CD4-positive, CD25-positive, alpha-beta regulatory T cell (primary cell): ENCODE data around the gene POC1A. TPM values are rescaled to one million over a fixed set of nuclear protein-coding genes. Genes with fewer than 3 reads are reported as not detected.

Source experiments
- ATAC-seq, 2 donors: fragments of 150-1000 bp; cut with Tn5 transposase; one replicate each; pipeline ENCODE4 v1.10.0; 2021; ENCODE audit warnings: low read depth in 2 of 2, moderate number of reproducible peaks in 2 of 2, moderate library complexity in 1 of 2
- DNase-seq, 3 donors: peaks; one replicate each; pipeline versions ENCODE4 v3.0.0 to v3.0.0-alpha.2; 2012 to 2022; ENCODE audit warnings: mixed read lengths in 1 of 3
- H3K27ac ChIP-seq: one replicate; pipeline ENCODE4 v1.7.0; 2013; ENCODE audit warnings: mild to moderate bottlenecking, low read length; ENCODE audit not compliant: insufficient read depth, poor library complexity, severe bottlenecking
- H3K27me3 ChIP-seq: one replicate; pipeline ENCODE4 v1.7.0; 2013; ENCODE audit warnings: low read length; ENCODE audit not compliant: control insufficient read depth, insufficient read depth
- H3K36me3 ChIP-seq: one replicate; pipeline ENCODE4 v1.7.0; 2013; ENCODE audit warnings: mild to moderate bottlenecking, low read length, moderate library complexity; ENCODE audit not compliant: control insufficient read depth, insufficient read depth
- H3K4me1 ChIP-seq: 2 replicates; pipeline ENCODE4 v1.7.0; 2013; ENCODE audit warnings: mild to moderate bottlenecking, low read length; ENCODE audit not compliant: insufficient read depth, control insufficient read depth, poor library complexity, severe bottlenecking
- H3K4me3 ChIP-seq: one replicate; pipeline ENCODE4 v1.7.0; 2013; ENCODE audit warnings: low read depth, mild to moderate bottlenecking, low read length, moderate library complexity
- H3K9me3 ChIP-seq, 2 experiments: 1 replicate in 1 of 2; 2 replicates in 1 of 2; pipeline ENCODE4 v1.7.0; 2013; ENCODE audit warnings: low read length in 2 of 2, mild to moderate bottlenecking in 1 of 2, moderate library complexity in 1 of 2; ENCODE audit not compliant: control insufficient read depth in 2 of 2
- H3K27ac Mint-ChIP-seq, 3 donors: one replicate each; pipeline ENCODE4 v1.8.0; 2020 to 2022; ENCODE audit warnings: mild to moderate bottlenecking in 3 of 3, mixed read lengths in 3 of 3, moderate library complexity in 2 of 3
- H3K27me3 Mint-ChIP-seq: one replicate; pipeline ENCODE4 v1.8.0; 2022; ENCODE audit warnings: mild to moderate bottlenecking, mixed read lengths
- H3K36me3 Mint-ChIP-seq: one replicate; pipeline ENCODE4 v1.8.0; 2020; ENCODE audit warnings: mixed read lengths
- H3K4me1 Mint-ChIP-seq, 4 donors: one replicate each; pipeline ENCODE4 v1.8.0; 2020 to 2022; ENCODE audit warnings: mixed read lengths in 4 of 4, mild to moderate bottlenecking in 1 of 4
- H3K4me3 Mint-ChIP-seq, 4 donors: one replicate each; pipeline ENCODE4 v1.8.0; 2020 to 2022; ENCODE audit warnings: mild to moderate bottlenecking in 4 of 4, mixed read lengths in 4 of 4, moderate library complexity in 3 of 4
- H3K9me3 Mint-ChIP-seq, 7 donors: one replicate each; pipeline ENCODE4 v1.8.0; 2020 to 2022; ENCODE audit warnings: mixed read lengths in 7 of 7, mild to moderate bottlenecking in 3 of 7, moderate library complexity in 2 of 7
- polyA plus RNA-seq, 4 donors: library from polyadenylated mRNA; unstranded; fragments of 300-500 nt; fragmentation: Illumina TruSeq; gene quantifications; one replicate each; pipeline ENCODE4 v1.2.3, GENCODE V29; 2021
- total RNA-seq: library from RNA; stranded (reverse); gene quantifications from one replicate; pipeline ENCODE4 v1.2.3, GENCODE V29; 2022

POC1A gene
- total and polyA plus RNA-seq, 5 donors from 2014 or later, result 1.3 to 3.2 (median 1.7) TPM

DNA sequence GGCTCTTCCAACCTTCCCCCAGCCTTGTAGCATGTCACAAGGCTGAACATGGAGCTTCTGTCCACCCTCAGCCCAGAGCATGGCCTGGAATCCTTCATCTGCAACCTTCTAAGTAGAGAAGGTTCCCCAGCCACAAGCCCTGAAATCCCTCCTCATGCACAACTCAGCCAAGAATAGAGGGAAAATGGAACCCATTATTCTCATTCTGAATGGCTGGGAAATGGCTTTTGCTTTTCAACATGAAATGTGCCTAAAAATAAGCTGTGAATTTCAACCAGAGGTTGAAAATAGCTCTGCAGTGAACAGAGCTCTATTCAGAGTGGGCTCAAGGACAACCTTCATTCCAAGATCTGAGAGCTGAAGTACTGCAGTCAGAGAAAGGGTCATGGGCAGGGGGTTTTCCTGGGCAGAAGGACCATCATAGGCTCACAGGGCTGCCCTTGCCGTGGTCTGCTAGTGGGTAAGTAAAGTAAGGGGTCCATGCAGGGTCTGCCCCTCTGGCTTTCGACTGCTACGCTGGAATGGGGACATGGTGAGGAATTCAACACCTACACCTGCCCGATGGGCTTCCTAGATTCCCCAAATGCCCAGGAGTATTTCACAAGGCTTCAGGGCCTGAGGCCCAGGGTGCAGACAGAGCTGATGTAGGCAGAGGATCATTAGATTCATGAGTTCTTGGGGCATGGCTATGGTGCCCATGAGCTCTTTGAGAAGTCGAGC, 35.9 kb downstream of the POC1A start:
- H3K9me3 ChIP-seq, result no peaks in the 10 kb centered on the region

DNA sequence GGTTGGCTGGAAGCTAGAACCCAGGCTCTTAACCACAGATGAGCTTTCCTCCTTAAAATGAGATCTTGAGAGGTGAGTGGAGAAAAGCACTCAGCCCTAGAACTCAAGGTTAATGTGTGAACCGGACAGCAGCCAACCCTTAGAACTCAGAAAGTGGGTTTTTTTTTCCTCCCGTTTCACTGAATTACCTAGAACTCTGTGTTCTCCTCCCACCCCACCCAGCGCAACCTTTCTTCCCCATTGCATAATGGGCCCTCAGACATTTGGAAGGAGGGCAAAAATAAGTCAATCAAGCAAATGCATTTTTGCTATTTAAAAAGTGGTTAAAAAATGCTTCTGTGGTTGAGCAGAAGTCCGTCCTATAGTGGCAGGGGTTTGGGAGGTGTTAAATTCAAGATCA, 36.7 kb downstream of the POC1A start:
- Histone ChIP-seq H3K4me3 (no peak overlapping the region), H3K27ac (no peak overlapping the region), H3K4me1 (no peaks in the 10 kb centered on the region), H3K36me3 (no peaks in the 10 kb centered on the region), H3K9me3 (no peaks in the 10 kb centered on the region), H3K27me3 (no peaks in the 10 kb centered on the region)
- ATAC-seq (no peak), DNase-seq (no peak)
- Mint-ChIP-seq H3K27me3 (no peaks in the 10 kb centered on the region), H3K4me1 (no peaks in the 10 kb centered on the region), H3K9me3 (no peaks in the 10 kb centered on the region), H3K4me3 (no peak overlapping the region), H3K36me3 (no peaks in the 10 kb centered on the region), H3K27ac (no peak overlapping the region)

More for the DNA sequence above, 35.9 kb downstream of the POC1A start:
- no peak for DNase-seq
- H3K27ac ChIP-seq, result no peak overlapping the region
- Mint-ChIP-seq H3K4me3 (no peak overlapping the region), H3K27ac (peak overlapping the region in 1 of 3 donors; percentile 44), H3K4me1 (no peaks in the 10 kb centered on the region), H3K27me3 (no peaks in the 10 kb centered on the region), H3K36me3 (no peaks in the 10 kb centered on the region), H3K9me3 (no peaks in the 10 kb centered on the region)
- H3K4me1 ChIP-seq, result no peaks in the 10 kb centered on the region
- H3K27me3 ChIP-seq, result no peaks in the 10 kb centered on the region
- ATAC-seq, result no peak
- H3K4me3 ChIP-seq, result no peak overlapping the region
- H3K36me3 ChIP-seq, result no peaks in the 10 kb centered on the region

DNA sequence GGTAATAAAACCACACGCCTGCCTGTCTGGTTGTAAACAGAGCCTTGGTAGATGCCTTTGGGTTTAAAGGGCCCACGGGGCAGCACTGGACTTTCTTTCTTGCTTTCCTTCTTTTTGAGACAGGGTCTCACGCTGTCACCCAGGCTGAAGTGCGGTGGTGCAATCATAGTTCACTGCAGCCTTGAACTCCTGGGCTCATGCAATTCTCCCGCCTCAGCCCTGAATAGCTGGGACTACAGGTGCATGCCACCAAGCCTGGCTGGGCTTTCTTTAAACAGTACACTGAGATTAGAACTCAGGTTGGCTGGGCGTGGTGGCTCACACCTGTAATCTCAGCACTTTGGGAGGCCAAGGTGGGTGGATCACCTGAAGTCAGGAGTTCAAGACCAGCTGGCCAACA, 42.2 kb downstream of the POC1A start:
- H3K36me3 Mint-ChIP-seq, result no peaks in the 10 kb centered on the region
- Histone ChIP-seq H3K36me3 (no peaks in the 10 kb centered on the region), H3K9me3 (no peaks in the 10 kb centered on the region), H3K4me3 (no peak overlapping the region), H3K27me3 (no peaks in the 10 kb centered on the region), H3K27ac (no peak overlapping the region), H3K4me1 (no peaks in the 10 kb centered on the region)
- H3K9me3 Mint-ChIP-seq, result no peaks in the 10 kb centered on the region
- no peak for DNase-seq
- H3K4me1 Mint-ChIP-seq, result no peaks in the 10 kb centered on the region
- H3K27ac Mint-ChIP-seq, result no peak overlapping the region
- no peak for ATAC-seq
- no peak overlapping the region for H3K4me3 Mint-ChIP-seq
- no peaks in the 10 kb centered on the region for H3K27me3 Mint-ChIP-seq

DNA sequence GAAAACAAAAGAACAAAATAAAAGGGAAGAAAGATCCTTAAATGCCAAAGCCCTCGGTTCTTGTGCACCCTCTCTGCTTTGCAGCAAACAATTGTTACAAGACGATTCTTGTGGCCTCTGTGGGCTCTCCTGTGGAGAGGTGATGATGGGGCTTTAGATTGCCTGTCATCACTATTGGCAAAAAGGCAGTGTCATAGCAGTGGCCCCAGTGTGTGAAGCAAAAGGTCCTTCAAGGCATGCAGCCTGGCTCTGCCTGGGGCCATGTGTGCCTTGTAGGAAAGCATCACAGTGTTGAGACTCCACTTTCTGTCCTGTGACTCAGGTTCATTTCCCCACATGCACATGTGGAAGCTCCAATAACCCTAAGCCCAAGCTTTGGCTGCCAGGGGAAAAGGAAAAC, 43.7 kb downstream of the POC1A start:
- H3K36me3 Mint-ChIP-seq, result no peaks in the 10 kb centered on the region

DNA sequence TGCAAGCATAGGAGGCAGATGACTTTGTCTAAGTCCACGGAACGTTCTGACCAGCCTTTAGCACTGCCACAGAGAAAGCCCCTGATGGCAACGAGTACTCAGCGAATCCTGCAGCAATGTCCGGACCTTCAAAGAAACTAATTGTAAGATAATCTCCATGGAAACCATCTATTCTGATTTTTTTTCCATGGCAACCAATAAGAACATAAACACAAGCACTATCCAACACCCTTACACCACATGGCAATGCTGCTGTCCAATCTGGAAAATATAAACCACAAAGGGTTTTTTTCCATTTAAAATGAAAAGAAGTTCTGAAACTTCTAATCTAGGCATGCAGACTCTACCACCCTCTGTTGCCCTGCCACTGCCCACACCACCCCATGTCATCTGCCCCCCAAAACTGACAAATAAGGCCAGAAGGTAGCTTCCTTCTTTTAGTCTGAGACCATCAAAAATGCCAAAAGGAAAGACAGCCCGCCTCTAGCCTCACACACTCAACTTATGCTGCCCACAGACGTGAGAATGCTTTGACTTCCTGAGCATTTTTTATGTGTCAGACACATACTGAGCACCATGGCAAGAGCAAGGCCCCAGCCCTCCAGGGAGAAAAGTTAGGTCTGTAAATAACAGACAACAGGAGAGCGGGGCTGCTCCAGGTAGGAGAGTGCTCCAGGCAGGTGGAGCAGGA, 44.5 kb downstream of the POC1A start:
- no peaks in the 10 kb centered on the region for H3K9me3 Mint-ChIP-seq
- no peak overlapping the region for H3K4me3 ChIP-seq
- no peaks in the 10 kb centered on the region for H3K4me1 ChIP-seq
- no peaks in the 10 kb centered on the region for H3K27me3 ChIP-seq
- H3K27me3 Mint-ChIP-seq, result no peaks in the 10 kb centered on the region
- H3K36me3 ChIP-seq, result no peaks in the 10 kb centered on the region
- DNase-seq (no peak), ATAC-seq (no peak)
- H3K4me1 Mint-ChIP-seq, result no peaks in the 10 kb centered on the region
- H3K36me3 Mint-ChIP-seq, result no peaks in the 10 kb centered on the region
- no peaks in the 10 kb centered on the region for H3K9me3 ChIP-seq
- H3K4me3 Mint-ChIP-seq, result no peak overlapping the region
- no peak overlapping the region for H3K27ac ChIP-seq
- H3K27ac Mint-ChIP-seq, result peak overlapping the region in 2 of 3 donors; percentile 71

More for the DNA sequence above, 43.7 kb downstream of the POC1A start:
- Mint-ChIP-seq H3K4me1 (no peaks in the 10 kb centered on the region), H3K9me3 (no peaks in the 10 kb centered on the region), H3K4me3 (no peak overlapping the region), H3K27ac (peak overlapping the region in 1 of 3 donors; percentile 71), H3K27me3 (no peaks in the 10 kb centered on the region)
- H3K9me3 ChIP-seq, result no peaks in the 10 kb centered on the region
- H3K27me3 ChIP-seq, result no peaks in the 10 kb centered on the region
- no peak overlapping the region for H3K4me3 ChIP-seq
- no peak for ATAC-seq
- DNase-seq, result no peak
- H3K4me1 ChIP-seq, result no peaks in the 10 kb centered on the region
- H3K36me3 ChIP-seq, result no peaks in the 10 kb centered on the region
- no peak overlapping the region for H3K27ac ChIP-seq

DNA sequence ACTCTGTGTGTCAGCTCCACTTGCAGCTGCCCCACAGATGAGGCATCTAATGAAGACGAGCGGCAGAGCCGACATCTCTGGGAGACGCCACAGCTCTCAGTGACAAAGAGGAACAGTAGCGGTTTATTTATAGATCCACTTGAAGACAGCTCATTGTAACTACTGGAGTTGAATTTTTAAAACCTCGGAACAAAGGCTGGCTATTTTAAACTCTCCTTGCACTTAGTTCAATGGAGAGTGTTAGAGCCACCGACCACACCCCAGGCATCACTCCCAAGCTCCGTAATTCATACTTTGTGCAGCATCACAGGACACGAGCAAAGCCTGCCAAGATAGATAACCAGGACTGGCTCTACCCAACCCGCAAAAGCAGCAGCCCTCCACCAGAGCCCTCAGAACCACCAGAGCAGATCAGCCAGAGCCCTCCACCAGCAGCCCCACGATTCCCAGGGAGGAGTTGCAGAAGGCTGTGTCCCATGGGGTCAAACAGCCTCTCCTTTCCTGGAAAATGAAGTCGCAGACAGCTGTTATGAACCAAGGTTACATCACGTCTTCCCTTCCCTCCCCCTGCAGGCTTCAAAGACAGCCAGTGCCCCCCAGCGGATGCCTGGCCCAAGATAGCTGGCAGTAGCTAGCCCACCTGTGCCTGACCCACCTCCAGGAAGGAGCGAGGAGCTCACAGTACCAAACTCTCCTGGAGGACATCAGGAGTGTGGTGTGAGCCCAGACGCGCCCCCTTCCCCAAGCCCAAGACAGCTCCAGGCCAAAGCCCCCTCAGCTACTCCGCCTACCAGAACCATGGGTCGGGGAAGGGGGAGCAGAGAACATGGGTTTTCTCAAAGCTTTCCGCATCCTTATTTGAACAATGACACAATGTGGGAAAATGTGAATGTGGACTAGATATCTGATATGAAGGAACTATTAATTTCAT, 45.7 kb downstream of the POC1A start:
- no peaks in the 10 kb centered on the region for H3K36me3 ChIP-seq
- peak overlapping the region in 1 of 3 donors; percentile 55 for H3K27ac Mint-ChIP-seq

DNA sequence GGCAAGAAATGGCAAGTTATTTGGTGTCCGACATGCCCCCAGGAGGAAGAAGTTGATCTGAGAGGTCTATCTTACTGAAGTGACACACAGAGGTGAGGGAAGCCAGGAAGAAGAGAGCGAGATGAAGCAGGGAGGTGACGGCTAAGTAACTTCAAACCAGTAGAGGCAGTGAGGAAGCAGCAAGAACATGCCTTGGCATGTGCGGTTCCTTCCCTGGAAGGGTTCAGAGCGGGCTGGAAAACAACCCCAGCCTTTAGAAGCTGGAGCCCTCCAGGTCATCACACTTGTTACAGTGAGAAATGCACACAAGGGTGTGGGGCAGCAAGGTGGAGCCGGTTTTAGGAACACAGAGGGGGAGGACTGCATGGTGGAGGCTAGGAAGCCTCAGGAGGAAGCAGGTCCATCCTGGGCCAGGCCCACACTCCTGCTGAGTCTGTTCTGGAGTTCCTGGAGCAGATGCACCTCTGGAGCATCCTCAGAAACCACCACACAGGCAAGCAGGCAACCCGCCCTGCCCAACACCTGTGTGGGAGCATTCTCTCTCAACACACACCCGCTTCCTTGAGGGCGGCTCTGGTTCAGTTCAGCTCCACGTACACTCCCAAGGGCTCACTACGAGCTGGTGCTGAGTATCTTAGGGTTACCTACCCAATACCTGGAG, 47.1 kb downstream of the POC1A start:
- Histone ChIP-seq H3K27me3 (no peaks in the 10 kb centered on the region), H3K9me3 (no peaks in the 10 kb centered on the region), H3K4me1 (no peaks in the 10 kb centered on the region), H3K27ac (no peak overlapping the region), H3K36me3 (no peaks in the 10 kb centered on the region), H3K4me3 (no peak overlapping the region)
- DNase-seq, result no peak
- Mint-ChIP-seq H3K9me3 (no peaks in the 10 kb centered on the region), H3K4me1 (no peaks in the 10 kb centered on the region), H3K27me3 (no peaks in the 10 kb centered on the region), H3K36me3 (peaks cover 5% of the 10 kb centered on the region), H3K4me3 (no peak overlapping the region), H3K27ac (no peak overlapping the region)
- no peak for ATAC-seq

More for the DNA sequence above, 45.7 kb downstream of the POC1A start:
- Histone ChIP-seq H3K4me1 (no peaks in the 10 kb centered on the region), H3K27me3 (no peaks in the 10 kb centered on the region), H3K9me3 (no peaks in the 10 kb centered on the region), H3K4me3 (no peak overlapping the region), H3K27ac (no peak overlapping the region)
- H3K4me3 Mint-ChIP-seq, result no peak overlapping the region
- DNase-seq, result no peak
- ATAC-seq, result no peak
- H3K36me3 Mint-ChIP-seq, result no peaks in the 10 kb centered on the region
- H3K27me3 Mint-ChIP-seq, result no peaks in the 10 kb centered on the region
- no peaks in the 10 kb centered on the region for H3K4me1 Mint-ChIP-seq
- no peaks in the 10 kb centered on the region for H3K9me3 Mint-ChIP-seq
